ENCODE data around the gene P4HA2. TPM values are rescaled to one million over a fixed set of nuclear protein-coding genes. Genes with fewer than 3 reads are reported as not detected.
A peak's percentile ranks its signal among the peaks of the same experiment; 100 is the strongest.

P4HA2 gene
- total and polyA plus RNA-seq, 10 donors, result 2.7 to 38.1 (median 12.9) TPM

DNA sequence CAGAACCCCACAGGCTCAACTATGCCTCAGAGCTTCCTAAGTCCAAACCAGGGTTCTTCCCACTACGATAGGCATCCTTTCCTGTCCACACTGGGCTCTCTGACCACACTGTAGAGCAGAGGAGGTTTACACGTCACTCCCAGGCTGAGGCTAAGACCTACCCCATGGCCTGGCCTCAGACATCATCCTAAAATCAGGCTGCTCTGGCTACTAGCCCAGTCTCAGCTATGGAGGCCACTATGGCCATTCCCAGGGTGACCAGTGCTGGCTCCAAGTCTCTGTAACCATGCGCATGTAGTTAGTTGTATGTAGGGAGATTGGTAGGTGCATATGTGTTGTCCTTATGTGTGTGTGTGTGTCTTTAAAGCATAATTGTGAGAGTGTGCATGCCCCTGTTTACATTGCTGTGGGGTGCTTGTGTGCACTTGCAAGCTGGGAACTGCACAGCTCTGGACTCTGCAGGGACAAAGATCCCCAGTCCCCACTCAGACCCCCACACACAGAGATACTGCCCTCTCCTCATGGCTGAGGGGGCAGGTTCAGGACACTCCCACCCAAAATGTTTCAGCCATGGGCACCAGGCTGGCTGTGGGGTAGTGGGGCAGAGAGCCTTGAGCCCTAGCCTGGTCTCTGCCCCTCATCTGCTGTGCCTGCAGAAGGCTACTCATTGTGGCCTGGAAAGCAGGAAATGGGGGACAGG, 42.1 kb upstream of the P4HA2 start:
- no peaks in the 10 kb centered on the region for H3K36me3 ChIP-seq
- TF ChIP-seq POLR2AphosphoS5 (IDR thresholded peaks at IDR 0.05) (no peak), POLR2A (IDR thresholded peaks at IDR 0.05) (no peak), CTCF (IDR thresholded peaks at IDR 0.05 in 8 of 11, conservative IDR thresholded peaks at IDR 0.05 in 3 of 11) (no peak)
- peaks cover 3 to 32% (median 14%) of the 10 kb centered on the region in 6 donors for H3K4me1 ChIP-seq
- no peak overlapping the region for H3K4me3 ChIP-seq
- 85 to 92% (median 87%) methylated on average over 3 of the region's 3 CpGs for WGBS, 5 donors
- H3K27me3 ChIP-seq (replicated peaks in 1 of 7), result peaks cover 0 to 15% (median 0%) of the 10 kb centered on the region in 7 donors
- H3K27ac ChIP-seq, result no peak overlapping the region
- DNase-seq, result peak; percentile 22
- H3K9me3 ChIP-seq, result no peaks in the 10 kb centered on the region
- intact Hi-C loops (cut with DNase I; ENCODE audit: low total_unique reads), result no loop called here

GRCh38 chr5:132268769-132269551, 41.3 kb upstream of the P4HA2 start:
- Histone ChIP-seq H3K27me3 (replicated peaks in 1 of 7) (peaks cover 0 to 10% (median 0%) of the 10 kb centered on the region in 7 donors), H3K4me1 (peaks cover 3 to 41% (median 15%) of the 10 kb centered on the region in 6 donors), H3K9me3 (no peaks in the 10 kb centered on the region), H3K4me3 (no peak overlapping the region), H3K36me3 (no peaks in the 10 kb centered on the region), H3K27ac (no peak overlapping the region)
- intact Hi-C loops (cut with DNase I; ENCODE audit: low total_unique reads), result no loop called here
- DNase-seq, result peak; percentile 67
- 52 to 85% (median 75%) methylated on average over 7 to 8 of the region's 8 CpGs for WGBS, 5 donors
- no peak for TF ChIP-seq CTCF (IDR thresholded peaks at IDR 0.05 in 8 of 11, conservative IDR thresholded peaks at IDR 0.05 in 3 of 11)

DNA sequence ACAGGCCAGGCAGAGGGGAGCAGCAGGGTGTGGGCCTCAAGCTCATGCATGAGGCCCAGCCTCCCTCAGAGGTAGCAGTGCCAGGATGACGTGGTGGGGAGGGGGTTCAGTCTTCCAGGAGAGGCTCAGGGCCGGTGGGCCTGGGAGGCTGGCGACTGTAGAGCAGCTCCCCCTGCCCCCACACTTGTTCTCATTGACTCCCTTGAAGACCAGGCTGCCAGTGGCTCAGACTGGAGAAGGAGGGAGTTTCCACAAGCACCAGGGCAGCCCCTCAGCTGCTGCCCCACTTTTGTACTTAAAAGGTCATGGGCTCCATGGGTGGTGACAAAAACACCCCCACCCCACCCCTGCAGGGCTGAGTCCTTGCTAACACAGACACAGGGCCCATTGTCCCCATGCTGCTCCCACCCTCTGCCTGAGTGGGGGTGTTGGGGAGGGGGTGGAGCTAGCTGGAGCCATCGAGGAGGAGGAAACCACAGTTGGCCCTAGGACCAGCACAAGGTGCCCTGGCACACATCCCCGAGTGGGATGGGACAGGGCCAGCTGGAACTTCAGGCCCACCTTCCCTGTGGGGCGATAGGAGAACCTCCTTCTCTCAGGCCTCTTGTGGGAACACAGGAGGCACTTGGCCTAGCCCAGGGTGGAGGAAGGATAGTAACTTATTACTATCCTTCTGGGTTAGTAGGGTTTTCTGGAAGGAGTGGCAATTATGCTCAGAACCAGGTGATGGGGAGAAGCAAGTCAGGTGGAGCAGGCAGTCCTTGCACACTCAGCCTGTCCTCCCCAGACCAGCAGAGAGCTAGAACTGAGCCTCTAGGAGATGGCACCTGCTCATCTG, 40.5 kb upstream of the P4HA2 start:
- no peak for TF ChIP-seq CTCF (IDR thresholded peaks at IDR 0.05 in 8 of 11, conservative IDR thresholded peaks at IDR 0.05 in 3 of 11)
- TF ChIP-seq POLR2AphosphoS5 (IDR thresholded peaks at IDR 0.05), result no peak
- no peak for TF ChIP-seq POLR2A (IDR thresholded peaks at IDR 0.05)
- H3K4me3 ChIP-seq, result no peak overlapping the region
- WGBS, 5 donors, result 69 to 76% (median 72%) methylated on average over 2 to 6 of the region's 6 CpGs
- H3K4me1 ChIP-seq, result peaks cover 3 to 49% (median 19%) of the 10 kb centered on the region in 6 donors
- no peak overlapping the region for H3K27ac ChIP-seq
- DNase-seq, result peak; percentile 58
- no peaks in the 10 kb centered on the region for H3K36me3 ChIP-seq
- no peaks in the 10 kb centered on the region for H3K9me3 ChIP-seq
- intact Hi-C loops (cut with DNase I; ENCODE audit: low total_unique reads), result no loop called here
- H3K27me3 ChIP-seq (replicated peaks in 1 of 7), result peaks cover 0 to 4% (median 0%) of the 10 kb centered on the region in 7 donors
